Progenitor cell of endocrine pancreas (in vitro differentiated cells): ENCODE data around the gene LBX2. TPM values are rescaled to one million over a fixed set of nuclear protein-coding genes. Genes with fewer than 3 reads are reported as not detected.

Source experiments
- DNase-seq: peaks from one replicate; pipeline ENCODE4 v3.0.0; 2021; ENCODE audit warnings: low spot score; ENCODE audit not compliant: unreplicated experiment
- H3K27ac Mint-ChIP-seq: 2 replicates; pipeline ENCODE4 v1.8.0; 2021; ENCODE audit warnings: mild to moderate bottlenecking, moderate library complexity, mixed read lengths
- H3K27me3 Mint-ChIP-seq: 2 replicates; pipeline ENCODE4 v1.8.0; 2021; ENCODE audit warnings: mixed read lengths
- H3K36me3 Mint-ChIP-seq: 2 replicates; pipeline ENCODE4 v1.8.0; 2022; ENCODE audit warnings: mixed read lengths; ENCODE audit not compliant: insufficient read depth
- H3K4me1 Mint-ChIP-seq: 2 replicates; pipeline ENCODE4 v1.8.0; 2021; ENCODE audit warnings: low read depth, mixed read lengths
- H3K4me3 Mint-ChIP-seq: 2 replicates; pipeline ENCODE4 v1.8.0; 2021; ENCODE audit warnings: low read depth, mild to moderate bottlenecking, moderate library complexity, mixed read lengths
- H3K9me3 Mint-ChIP-seq: 2 replicates; pipeline ENCODE4 v1.8.0; 2021; ENCODE audit warnings: low read depth, mixed read lengths
- total RNA-seq: library from RNA; stranded (reverse); gene quantifications from 2 replicates; pipeline ENCODE4 v1.2.1, GENCODE V29; 2021
- TF ChIP-seq, protein P1 (sequence below): fragments of 200-600 bp; sonication (generic); IDR thresholded peaks from one replicate; pipeline ENCODE4 v1.5.0; 2021; ENCODE audit warnings: antibody characterized with exemption, mild to moderate bottlenecking; ENCODE audit not compliant: unreplicated experiment

LBX2 gene
- total RNA-seq, 1 donor from 2014 or later, result 9.3 TPM

DNA sequence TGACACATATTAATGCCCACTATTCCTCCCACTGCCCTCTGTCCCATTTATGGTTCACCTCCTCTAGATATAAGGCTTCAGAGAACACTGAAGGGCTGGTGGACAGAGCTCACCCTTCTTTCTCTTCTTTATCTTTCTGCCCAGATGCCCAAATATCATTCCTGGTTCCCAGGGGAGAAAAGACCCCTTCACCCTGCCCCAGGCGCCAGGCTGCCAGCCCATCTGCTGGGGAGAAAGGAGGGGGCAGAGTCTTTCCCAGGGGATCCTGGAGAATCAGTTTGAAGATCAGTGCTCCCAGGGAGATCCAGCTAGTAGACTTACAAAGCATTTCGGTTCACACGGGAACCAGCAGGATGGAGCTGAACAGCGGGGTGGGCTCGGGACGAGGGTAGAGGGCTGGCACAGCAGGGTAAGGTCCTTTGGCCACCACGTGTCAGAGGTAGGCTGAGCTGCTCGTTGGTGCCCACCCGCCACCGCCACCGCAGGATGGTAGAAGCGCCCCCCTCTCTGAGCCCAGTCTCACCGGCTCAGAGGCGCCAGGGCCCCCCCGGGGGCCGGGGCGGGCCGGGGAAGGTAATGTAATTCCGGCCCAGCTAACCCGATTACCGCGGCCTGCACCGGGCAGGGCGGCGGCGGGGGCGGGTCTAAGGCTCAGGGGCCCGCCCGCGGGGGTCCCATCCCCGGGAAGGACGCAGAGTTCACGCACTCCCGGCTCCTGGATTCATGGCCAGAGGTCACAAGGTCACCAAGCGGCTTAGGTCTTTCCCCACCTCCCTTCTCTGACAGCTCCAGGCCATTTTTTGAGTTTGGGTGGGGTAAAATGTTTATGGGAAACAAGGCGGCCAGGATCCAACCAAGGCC, 13.6 kb upstream of the LBX2 start:
- H3K4me3 Mint-ChIP-seq, result no peak overlapping the region
- no peaks in the 10 kb centered on the region for H3K9me3 Mint-ChIP-seq
- H3K27ac Mint-ChIP-seq, result peak overlapping the region; percentile 78
- peaks cover 70% of the 10 kb centered on the region for H3K27me3 Mint-ChIP-seq
- TF ChIP-seq, protein P1, sequence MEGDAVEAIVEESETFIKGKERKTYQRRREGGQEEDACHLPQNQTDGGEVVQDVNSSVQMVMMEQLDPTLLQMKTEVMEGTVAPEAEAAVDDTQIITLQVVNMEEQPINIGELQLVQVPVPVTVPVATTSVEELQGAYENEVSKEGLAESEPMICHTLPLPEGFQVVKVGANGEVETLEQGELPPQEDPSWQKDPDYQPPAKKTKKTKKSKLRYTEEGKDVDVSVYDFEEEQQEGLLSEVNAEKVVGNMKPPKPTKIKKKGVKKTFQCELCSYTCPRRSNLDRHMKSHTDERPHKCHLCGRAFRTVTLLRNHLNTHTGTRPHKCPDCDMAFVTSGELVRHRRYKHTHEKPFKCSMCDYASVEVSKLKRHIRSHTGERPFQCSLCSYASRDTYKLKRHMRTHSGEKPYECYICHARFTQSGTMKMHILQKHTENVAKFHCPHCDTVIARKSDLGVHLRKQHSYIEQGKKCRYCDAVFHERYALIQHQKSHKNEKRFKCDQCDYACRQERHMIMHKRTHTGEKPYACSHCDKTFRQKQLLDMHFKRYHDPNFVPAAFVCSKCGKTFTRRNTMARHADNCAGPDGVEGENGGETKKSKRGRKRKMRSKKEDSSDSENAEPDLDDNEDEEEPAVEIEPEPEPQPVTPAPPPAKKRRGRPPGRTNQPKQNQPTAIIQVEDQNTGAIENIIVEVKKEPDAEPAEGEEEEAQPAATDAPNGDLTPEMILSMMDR, result no peak
- H3K36me3 Mint-ChIP-seq, result no peaks in the 10 kb centered on the region
- peaks cover 11% of the 10 kb centered on the region for H3K4me1 Mint-ChIP-seq
- no peak for DNase-seq

DNA sequence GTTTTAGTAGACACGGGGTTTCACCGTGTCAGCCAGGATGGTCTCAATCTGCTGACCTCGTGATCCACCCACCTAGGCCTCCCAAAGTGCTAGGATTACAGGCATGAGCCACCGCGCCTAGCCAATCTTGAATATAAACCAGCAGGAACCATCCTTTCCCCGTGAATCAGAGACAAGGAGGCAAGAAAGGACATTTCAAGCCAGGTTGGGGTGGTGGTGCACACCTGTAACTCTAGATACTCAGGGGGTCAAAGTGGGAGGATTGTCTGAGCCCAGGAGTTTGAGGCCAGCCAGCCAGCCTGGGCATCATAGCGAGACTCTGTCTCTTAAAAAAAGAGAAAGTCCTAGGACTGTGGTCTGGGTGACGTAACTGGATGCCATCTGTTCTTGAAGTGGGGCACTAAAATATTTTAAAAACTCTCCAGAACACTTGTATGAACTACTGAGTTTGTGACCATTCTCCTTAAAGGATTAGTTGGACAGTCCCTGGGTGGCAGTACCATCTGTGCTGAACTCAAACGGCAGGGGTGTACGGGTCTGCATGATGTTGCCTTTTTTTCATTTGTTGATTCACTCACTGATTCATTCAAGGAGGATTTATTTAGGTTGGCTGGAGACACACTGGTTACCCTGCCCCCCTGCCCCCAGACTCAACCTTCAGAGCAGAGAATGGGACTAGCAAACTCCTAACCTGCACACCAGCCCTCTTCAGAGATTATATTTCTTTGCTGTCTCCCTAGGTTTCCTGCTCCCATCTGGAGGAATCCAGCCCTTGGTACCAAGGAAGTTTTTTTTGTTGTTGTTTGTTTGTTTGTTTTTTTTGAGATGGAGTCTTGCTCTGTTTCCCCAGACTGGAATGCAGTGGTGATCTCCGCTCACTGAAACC, 11.9 kb upstream of the LBX2 start:
- DNase-seq, result no peak
- Mint-ChIP-seq H3K27ac (no peak overlapping the region), H3K4me3 (no peak overlapping the region), H3K36me3 (no peaks in the 10 kb centered on the region), H3K9me3 (no peaks in the 10 kb centered on the region), H3K27me3 (peaks cover 54% of the 10 kb centered on the region), H3K4me1 (peaks cover 18% of the 10 kb centered on the region)
- TF ChIP-seq, protein P1, result no peak

DNA sequence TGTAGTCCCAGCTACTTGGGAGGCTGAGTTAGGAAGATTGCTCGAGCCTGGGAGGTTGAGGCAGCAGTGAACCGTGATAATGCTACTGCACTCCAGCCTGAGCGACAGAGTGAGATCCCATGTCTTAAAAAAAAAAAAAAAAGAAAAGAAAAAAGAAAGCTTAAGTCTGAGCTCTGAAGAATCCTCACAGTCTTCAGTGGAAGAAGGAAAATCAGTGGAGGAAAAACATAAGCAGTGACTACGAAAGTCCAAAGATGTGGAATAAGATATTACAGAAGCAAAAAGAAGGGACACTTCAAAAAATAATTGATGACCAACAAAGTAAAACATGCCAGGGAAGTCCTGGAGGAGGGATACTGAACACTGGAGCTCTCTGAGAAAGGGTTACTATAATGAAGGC, 10.9 kb upstream of the LBX2 start:
- no peak for DNase-seq
- TF ChIP-seq, protein P1, result no peak
- no peak overlapping the region for H3K4me3 Mint-ChIP-seq

DNA sequence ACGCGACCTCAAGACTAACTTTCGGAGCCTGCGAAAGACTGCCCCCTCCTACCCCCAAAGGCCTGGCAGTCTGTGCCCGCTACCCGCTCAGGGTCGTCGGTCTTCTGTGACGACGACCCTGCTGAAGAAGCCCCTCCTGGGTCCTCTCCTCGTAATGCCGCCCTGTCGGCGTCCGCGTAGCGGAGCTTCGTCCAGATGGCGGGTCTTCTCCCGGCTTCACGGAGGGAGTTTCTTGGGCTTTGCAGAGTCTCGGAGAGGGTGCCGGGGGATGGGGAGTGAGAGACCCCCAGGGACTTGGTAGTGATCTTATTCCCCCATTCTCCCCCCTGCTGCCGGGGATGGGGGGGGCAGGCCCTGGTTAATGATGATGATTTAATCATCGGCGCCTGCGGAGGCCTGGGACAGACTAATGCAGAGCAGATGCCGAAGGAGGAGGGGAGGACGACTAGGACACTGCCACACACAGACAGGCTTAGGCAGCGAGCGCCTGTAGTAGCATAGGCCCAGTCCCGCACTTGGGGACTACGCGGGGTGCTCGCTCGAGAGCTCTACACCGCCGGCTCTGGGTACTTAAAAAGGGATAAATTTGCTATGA, 8.6 kb upstream of the LBX2 start:
- peaks cover 36% of the 10 kb centered on the region for H3K27me3 Mint-ChIP-seq
- no peak for DNase-seq
- TF ChIP-seq, protein P1, result no peak
- peak overlapping the region; percentile 100 for H3K27ac Mint-ChIP-seq
- H3K9me3 Mint-ChIP-seq, result no peaks in the 10 kb centered on the region
- peak overlapping the region; percentile 99 for H3K4me3 Mint-ChIP-seq
- peaks cover 12% of the 10 kb centered on the region for H3K36me3 Mint-ChIP-seq
- peaks cover 27% of the 10 kb centered on the region for H3K4me1 Mint-ChIP-seq

More for the DNA sequence above, 10.9 kb upstream of the LBX2 start:
- Mint-ChIP-seq H3K27ac (no peak overlapping the region), H3K9me3 (no peaks in the 10 kb centered on the region), H3K36me3 (peaks cover 1% of the 10 kb centered on the region), H3K4me1 (peaks cover 18% of the 10 kb centered on the region), H3K27me3 (peaks cover 47% of the 10 kb centered on the region)
